Measurements from ENCODE around the gene PFDN2.

- TF ChIP-seq CTCF (IDR thresholded peaks at IDR 0.05; ENCODE audit: low read depth, low read length) (no peak), MAX (IDR thresholded peaks at IDR 0.05; ENCODE audit: low read depth, low read length) (no peak), POLR2A (IDR thresholded peaks at IDR 0.05; ENCODE audit: extremely low read depth, insufficient read length) (no peak)
These were observed 43.8 kb upstream of the PFDN2 start for GRCh38 chr1:161161652-161162051.
